ENCODE data around the gene TMEM252.

- TF ChIP-seq, protein P1, sequence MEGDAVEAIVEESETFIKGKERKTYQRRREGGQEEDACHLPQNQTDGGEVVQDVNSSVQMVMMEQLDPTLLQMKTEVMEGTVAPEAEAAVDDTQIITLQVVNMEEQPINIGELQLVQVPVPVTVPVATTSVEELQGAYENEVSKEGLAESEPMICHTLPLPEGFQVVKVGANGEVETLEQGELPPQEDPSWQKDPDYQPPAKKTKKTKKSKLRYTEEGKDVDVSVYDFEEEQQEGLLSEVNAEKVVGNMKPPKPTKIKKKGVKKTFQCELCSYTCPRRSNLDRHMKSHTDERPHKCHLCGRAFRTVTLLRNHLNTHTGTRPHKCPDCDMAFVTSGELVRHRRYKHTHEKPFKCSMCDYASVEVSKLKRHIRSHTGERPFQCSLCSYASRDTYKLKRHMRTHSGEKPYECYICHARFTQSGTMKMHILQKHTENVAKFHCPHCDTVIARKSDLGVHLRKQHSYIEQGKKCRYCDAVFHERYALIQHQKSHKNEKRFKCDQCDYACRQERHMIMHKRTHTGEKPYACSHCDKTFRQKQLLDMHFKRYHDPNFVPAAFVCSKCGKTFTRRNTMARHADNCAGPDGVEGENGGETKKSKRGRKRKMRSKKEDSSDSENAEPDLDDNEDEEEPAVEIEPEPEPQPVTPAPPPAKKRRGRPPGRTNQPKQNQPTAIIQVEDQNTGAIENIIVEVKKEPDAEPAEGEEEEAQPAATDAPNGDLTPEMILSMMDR (IDR thresholded peaks at IDR 0.05), result no peak
- TF ChIP-seq EZH2phosphoT487 (IDR thresholded peaks at IDR 0.05), result no peak
- no peak for TF ChIP-seq EZH2 (IDR thresholded peaks at IDR 0.05)
These were observed 26.9 kb upstream of the TMEM252 start for GRCh38 chr9:68567565-68567964.

Data from neural progenitor cell (in vitro differentiated cells).